HepG2 (cell line): Measurements from ENCODE around the gene NUP153. TPM values are rescaled to one million over a fixed set of nuclear protein-coding genes. Genes with fewer than 3 reads are reported as not detected.

ENCODE experiments used
- ERF ChIP-seq: IDR thresholded peaks from 2 replicates; pipeline ENCODE4 v1.6.1; 2018; ENCODE audit warnings: missing biosample characterization, missing genetic modification reagents
- FLYWCH1 ChIP-seq: sonication (generic); formaldehyde crosslinking; IDR thresholded peaks from 2 replicates; pipeline ENCODE4 v1.8.1; 2023; ENCODE audit warnings: mild to moderate bottlenecking, missing genetic modification reagents
- FOXK1 ChIP-seq: sonication (generic); formaldehyde crosslinking; IDR thresholded peaks from 2 replicates; pipeline ENCODE4 v1.4.0; 2020; ENCODE audit warnings: low read depth, missing genetic modification reagents, borderline replicate concordance
- KLF16 ChIP-seq, 2 experiments: sonication (generic) in 1 of 2; formaldehyde crosslinking in 1 of 2; IDR thresholded peaks; 2 replicates each; pipeline versions ENCODE4 v1.6.1 to v1.8.0; 2016 to 2023; ENCODE audit warnings: missing genetic modification reagents in 2 of 2, missing compliant biosample characterization in 1 of 2
- PRMT3 ChIP-seq: sonication (generic); formaldehyde crosslinking; IDR thresholded peaks from 2 replicates; pipeline ENCODE4 v1.8.1; 2022; ENCODE audit warnings: low read depth, mild to moderate bottlenecking, moderate library complexity, missing genetic modification reagents, borderline replicate concordance
- ZBTB33 ChIP-seq: sonication (generic); formaldehyde crosslinking; IDR thresholded peaks from 2 replicates; pipeline ENCODE4 v1.4.0; 2020; ENCODE audit warnings: missing genetic modification reagents
- ZNF101 ChIP-seq: sonication (generic); formaldehyde crosslinking; IDR thresholded peaks from 2 replicates; pipeline ENCODE4 v1.4.0; 2020; ENCODE audit warnings: mild to moderate bottlenecking, low read depth, missing genetic modification reagents, borderline replicate concordance
- ZNF180 ChIP-seq: sonication (generic); formaldehyde crosslinking; IDR thresholded peaks from 2 replicates; pipeline ENCODE4 v1.4.0; 2020; ENCODE audit warnings: low read depth, missing genetic modification reagents, borderline replicate concordance
- ZNF333 ChIP-seq: sonication (generic); formaldehyde crosslinking; IDR thresholded peaks from 2 replicates; pipeline ENCODE4 v1.4.0; 2020; ENCODE audit warnings: mild to moderate bottlenecking, missing genetic modification reagents, borderline replicate concordance
- ZNF407 ChIP-seq: sonication (generic); formaldehyde crosslinking; IDR thresholded peaks from one replicate; pipeline ENCODE4 v1.5.1; 2020; ENCODE audit warnings: mild to moderate bottlenecking, missing genetic modification reagents; ENCODE audit errors: not compliant biosample characterization
- ZNF446 ChIP-seq: sonication (generic); formaldehyde crosslinking; IDR thresholded peaks from 2 replicates; pipeline ENCODE4 v1.5.0; 2020; ENCODE audit warnings: mild to moderate bottlenecking, missing genetic modification reagents
- ZSCAN5A ChIP-seq: sonication (generic); formaldehyde crosslinking; IDR thresholded peaks from 2 replicates; pipeline ENCODE4 v1.8.0; 2022; ENCODE audit warnings: mild to moderate bottlenecking, missing genetic modification reagents, borderline replicate concordance
- polyA plus RNA-seq, 8 experiments: library from polyadenylated mRNA; depleted of rRNA in 3 of 8; stranded (reverse) in 7 of 8; unstranded in 1 of 8; fragments of >200 nt; fragmentation: Illumina TruSeq in 4 of 8; extraction: Trizol in 4 of 8; gene quantifications; 2 replicates each; pipeline versions ENCODE4 v1.2.1 to v1.2.3, GENCODE V29; 2011 to 2016; ENCODE audit warnings: low read depth in 4 of 8, missing spikeins in 1 of 8, mixed read lengths in 1 of 8; ENCODE audit not compliant: insufficient read depth in 1 of 8
- total RNA-seq, 5 experiments: library from RNA; depleted of rRNA; stranded (reverse); fragments of >200 nt; fragmentation: Illumina TruSeq; extraction: Trizol; gene quantifications; 2 replicates each; pipeline ENCODE4 v1.2.3, GENCODE V29; 2016; ENCODE audit warnings: low read depth in 1 of 5
- TF ChIP-seq, protein P1 (sequence below): sonication (generic); formaldehyde crosslinking; IDR thresholded peaks from 2 replicates; pipeline ENCODE4 v1.5.1; 2020; ENCODE audit warnings: missing genetic modification reagents, mild to moderate bottlenecking, borderline replicate concordance

Gene NUP153
- total and polyA plus RNA-seq, 2 of the 13 experiments (the other 11 are each of a cell fraction or from before 2014, with no cell fraction given): 29.8 to 55.2 TPM

DNA sequence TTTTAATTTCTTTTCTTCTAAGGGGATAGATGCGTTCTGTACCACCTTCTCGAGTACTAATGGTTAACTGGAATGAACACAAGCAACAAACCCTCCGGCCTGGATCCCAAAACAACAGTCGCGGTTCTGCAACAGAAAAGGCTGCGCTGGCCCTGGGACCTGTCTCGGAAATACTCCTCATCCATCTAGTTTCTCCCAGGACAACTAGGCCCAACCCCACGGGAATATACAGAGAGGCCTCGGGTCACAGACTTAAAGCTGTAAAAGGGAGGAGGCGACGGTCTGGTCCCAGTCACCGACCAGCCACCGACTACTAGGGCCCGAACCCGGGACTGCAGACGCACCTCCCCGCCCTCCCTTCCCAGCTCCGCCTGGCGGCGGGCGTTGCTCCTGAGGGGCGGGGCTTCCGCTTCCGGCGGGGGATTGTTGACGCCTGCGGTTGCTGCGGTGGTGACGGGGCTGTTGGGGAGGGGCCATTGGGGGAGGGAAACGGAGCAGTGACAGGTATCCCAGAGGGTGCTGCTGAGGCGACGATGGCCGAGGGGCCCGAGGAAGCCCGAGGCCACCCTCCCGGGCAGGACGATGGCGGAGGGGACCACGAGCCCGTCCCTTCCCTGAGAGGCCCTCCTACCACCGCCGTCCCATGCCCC lies 106.7 kb downstream of the NUP153 start, which contains the start of gene FAM8A1 (continued):
- TF ChIP-seq ZBTB33 (CRISPR knock-in tag) (peak; percentile 83), ERF (peak; percentile 62; the same call in 1 of the 2 replicates), KLF16 (CRISPR knock-in tag; IDR thresholded peaks at IDR 0.05) (peak in 1 of 2 experiments; percentile 75; a peak in 2 of 4 replicates), ZNF333 (peak; percentile 66), ZNF446 (CRISPR knock-in tag) (no peak), ZNF180 (CRISPR knock-in tag) (no peak), ZSCAN5A (CRISPR knock-in tag) (0 out of 2 replicates have a peak, but pooled peaks have one; percentile 60), ZNF101 (CRISPR knock-in tag) (no peak), PRMT3 (CRISPR knock-in tag) (no peak; the same call in 1 of the 2 replicates), FOXK1 (CRISPR knock-in tag) (peak; percentile 94), ZNF407 (CRISPR knock-in tag) (peak; percentile 46), FLYWCH1 (no peak)
- TF ChIP-seq, protein P1, sequence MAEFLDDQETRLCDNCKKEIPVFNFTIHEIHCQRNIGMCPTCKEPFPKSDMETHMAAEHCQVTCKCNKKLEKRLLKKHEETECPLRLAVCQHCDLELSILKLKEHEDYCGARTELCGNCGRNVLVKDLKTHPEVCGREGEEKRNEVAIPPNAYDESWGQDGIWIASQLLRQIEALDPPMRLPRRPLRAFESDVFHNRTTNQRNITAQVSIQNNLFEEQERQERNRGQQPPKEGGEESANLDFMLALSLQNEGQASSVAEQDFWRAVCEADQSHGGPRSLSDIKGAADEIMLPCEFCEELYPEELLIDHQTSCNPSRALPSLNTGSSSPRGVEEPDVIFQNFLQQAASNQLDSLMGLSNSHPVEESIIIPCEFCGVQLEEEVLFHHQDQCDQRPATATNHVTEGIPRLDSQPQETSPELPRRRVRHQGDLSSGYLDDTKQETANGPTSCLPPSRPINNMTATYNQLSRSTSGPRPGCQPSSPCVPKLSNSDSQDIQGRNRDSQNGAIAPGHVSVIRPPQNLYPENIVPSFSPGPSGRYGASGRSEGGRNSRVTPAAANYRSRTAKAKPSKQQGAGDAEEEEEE (CRISPR knock-in tag): no peak
